ENCODE data around the gene SOAT2.

Gene SOAT2

DNA sequence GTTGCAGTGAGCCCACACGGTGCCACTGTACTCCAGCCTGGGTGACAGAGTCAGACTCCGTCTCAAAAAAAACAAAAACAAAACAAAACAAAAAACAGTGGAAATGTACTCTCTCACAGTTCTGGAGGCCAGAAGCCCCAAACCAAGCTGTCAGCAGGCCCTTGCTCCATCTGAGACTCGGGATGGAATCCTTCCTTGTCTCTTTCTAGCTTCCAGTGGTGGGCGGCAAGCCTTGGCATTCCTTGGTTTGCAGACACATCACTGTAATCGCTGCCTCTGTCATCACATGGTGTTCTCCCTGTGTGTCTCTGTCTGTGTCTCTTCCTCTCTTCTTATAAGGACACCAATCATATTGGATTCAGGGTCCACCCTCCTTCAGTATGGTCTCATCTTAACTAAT, 47.0 kb upstream of the SOAT2 start:
- H2BK15ac ChIP-seq (ENCODE audit: low read depth, poor library complexity, severe bottlenecking), result no peak overlapping the region
- no peak overlapping the region for H3K4ac ChIP-seq (ENCODE audit: low read depth in 1 of 2, low read length in 2 of 2)
- no peak overlapping the region for H4K8ac ChIP-seq (ENCODE audit: low read length)
- H2AFZ ChIP-seq (ENCODE audit: low read depth, low read length), result no peak overlapping the region
- H2BK120ac ChIP-seq (ENCODE audit: low read depth, low read length), result no peak overlapping the region
- H3K9me3 ChIP-seq (ENCODE audit: control insufficient read depth, low read length), result no peaks in the 10 kb centered on the region
- peaks cover 44% of the 10 kb centered on the region for H3K4me1 ChIP-seq (ENCODE audit: control insufficient read depth, insufficient read depth, low read depth, low read length)
- H3K18ac ChIP-seq (ENCODE audit: low read depth in 1 of 2, low read length in 2 of 2), result no peak overlapping the region
- H3K36me3 ChIP-seq (ENCODE audit: control insufficient read depth in 1 of 2, insufficient read depth in 2 of 2, low read depth in 1 of 2, low read length in 2 of 2), result peaks cover 57 to 78% of the 10 kb centered on the region in 2 experiments
- no peak overlapping the region for H3K4me3 ChIP-seq (ENCODE audit: insufficient read depth in 1 of 2, low read depth in 1 of 2, low read length in 2 of 2)
- no peak overlapping the region for H3K27ac ChIP-seq (ENCODE audit: low read length, poor library complexity, severe bottlenecking)
- H2AK5ac ChIP-seq (ENCODE audit: low read length, severe bottlenecking), result no peak overlapping the region
- H3K79me1 ChIP-seq (replicated peaks; ENCODE audit: low read length, poor library complexity, severe bottlenecking), result peaks cover 10% of the 10 kb centered on the region
- H3K4me2 ChIP-seq (ENCODE audit: low read length, poor library complexity, severe bottlenecking), result no peak overlapping the region
- no peak overlapping the region for H3K23ac ChIP-seq (ENCODE audit: low read length in 2 of 2)
- no peak overlapping the region for H4K91ac ChIP-seq (ENCODE audit: low read length)
- DNase-seq, result no peak
- no peak overlapping the region for H2BK5ac ChIP-seq (ENCODE audit: low read depth, low read length, poor library complexity, severe bottlenecking)
- no peak overlapping the region for H3K14ac ChIP-seq (ENCODE audit: low read length in 2 of 2)
- 92% methylated on average over 5 of the region's 5 CpGs for WGBS
- H3K27me3 ChIP-seq (ENCODE audit: control insufficient read depth in 1 of 2, insufficient read depth in 1 of 2, low read length in 2 of 2), result no peaks in the 10 kb centered on the region
- no peak overlapping the region for H3K9ac ChIP-seq (ENCODE audit: low read length)
- H2BK12ac ChIP-seq (ENCODE audit: low read length in 2 of 2), result no peak overlapping the region

DNA sequence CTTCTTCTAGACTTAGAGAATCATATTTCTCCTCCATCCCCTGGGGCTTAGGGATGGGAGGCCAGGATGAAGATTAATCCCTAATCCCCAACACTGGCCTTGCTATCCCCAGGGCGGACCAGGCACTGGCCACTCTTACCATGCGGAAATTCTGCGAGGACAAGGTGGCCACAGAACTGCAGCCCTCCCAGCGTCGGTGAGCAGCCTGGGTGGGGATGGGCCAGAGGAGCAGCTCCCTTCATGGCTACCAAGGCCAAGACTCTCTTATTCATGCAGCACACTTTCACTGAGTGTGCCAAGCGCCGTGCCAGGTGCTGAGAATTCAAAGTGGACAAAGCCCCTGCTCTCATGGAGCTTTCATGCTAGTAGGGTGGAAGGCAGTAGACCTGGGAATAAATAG, 46.4 kb upstream of the SOAT2 start:
- Histone ChIP-seq H3K4ac (ENCODE audit: low read depth in 1 of 2, low read length in 2 of 2) (no peak overlapping the region), H3K18ac (ENCODE audit: low read depth in 1 of 2, low read length in 2 of 2) (peak overlapping the region in 1 of 2 experiments; percentile 54), H4K8ac (ENCODE audit: low read length) (no peak overlapping the region), H3K4me2 (ENCODE audit: low read length, poor library complexity, severe bottlenecking) (no peak overlapping the region), H3K27me3 (ENCODE audit: control insufficient read depth in 1 of 2, insufficient read depth in 1 of 2, low read length in 2 of 2) (no peaks in the 10 kb centered on the region), H3K14ac (ENCODE audit: low read length in 2 of 2) (no peak overlapping the region), H4K91ac (ENCODE audit: low read length) (no peak overlapping the region), H3K9me3 (ENCODE audit: control insufficient read depth, low read length) (no peaks in the 10 kb centered on the region), H3K27ac (ENCODE audit: low read length, poor library complexity, severe bottlenecking) (no peak overlapping the region), H2BK12ac (ENCODE audit: low read length in 2 of 2) (peak overlapping the region in 1 of 2 experiments; percentile 30), H3K36me3 (ENCODE audit: control insufficient read depth in 1 of 2, insufficient read depth in 2 of 2, low read depth in 1 of 2, low read length in 2 of 2) (peaks cover 60 to 79% of the 10 kb centered on the region in 2 experiments), H3K4me3 (ENCODE audit: insufficient read depth in 1 of 2, low read depth in 1 of 2, low read length in 2 of 2) (no peak overlapping the region), H2BK5ac (ENCODE audit: low read depth, low read length, poor library complexity, severe bottlenecking) (no peak overlapping the region), H3K9ac (ENCODE audit: low read length) (no peak overlapping the region), H2AFZ (ENCODE audit: low read depth, low read length) (no peak overlapping the region), H3K4me1 (ENCODE audit: control insufficient read depth, insufficient read depth, low read depth, low read length) (peaks cover 44% of the 10 kb centered on the region), H3K79me1 (replicated peaks; ENCODE audit: low read length, poor library complexity, severe bottlenecking) (peaks cover 8% of the 10 kb centered on the region), H3K23ac (ENCODE audit: low read length in 2 of 2) (no peak overlapping the region), H2BK15ac (ENCODE audit: low read depth, poor library complexity, severe bottlenecking) (no peak overlapping the region), H2BK120ac (ENCODE audit: low read depth, low read length) (no peak overlapping the region), H2AK5ac (ENCODE audit: low read length, severe bottlenecking) (no peak overlapping the region)
- WGBS, result 98% methylated on average over 7 of the region's 7 CpGs
- DNase-seq, result no peak

DNA sequence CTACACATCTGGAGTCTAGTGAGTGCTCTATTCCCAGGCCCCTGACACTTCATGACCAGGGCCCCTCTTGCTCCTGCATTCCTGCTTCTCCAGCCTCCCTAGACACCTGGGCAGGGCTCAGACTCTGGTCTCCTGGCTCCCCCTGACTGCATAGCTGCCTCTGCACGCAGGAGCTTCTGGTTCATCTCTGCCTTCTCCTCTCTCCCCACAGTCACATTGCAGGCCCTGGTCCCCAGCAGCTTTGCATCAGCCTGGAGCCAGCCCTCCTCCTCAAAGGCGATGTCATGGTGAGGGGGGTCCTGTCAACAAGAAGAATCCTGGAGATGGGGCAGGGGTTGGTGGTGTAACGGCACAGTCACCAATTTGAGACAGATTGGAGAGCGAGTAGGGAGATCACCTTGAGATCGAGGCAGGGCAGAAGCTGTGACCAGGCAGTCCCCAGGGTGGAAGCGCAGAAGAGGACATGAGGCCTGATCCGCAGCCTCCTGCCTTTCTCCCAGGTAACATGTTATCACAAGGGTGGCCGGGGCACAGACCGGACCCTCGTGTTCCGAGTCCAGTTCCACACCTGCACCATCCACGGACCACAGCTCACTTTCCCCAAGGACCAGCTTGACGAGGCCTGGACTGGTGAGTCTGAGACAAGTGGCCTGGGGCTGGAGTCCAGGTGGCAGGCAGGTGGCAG, 45.3 kb upstream of the SOAT2 start:
- Histone ChIP-seq H2BK15ac (ENCODE audit: low read depth, poor library complexity, severe bottlenecking) (no peak overlapping the region), H3K9me3 (ENCODE audit: control insufficient read depth, low read length) (no peaks in the 10 kb centered on the region), H2AFZ (ENCODE audit: low read depth, low read length) (no peak overlapping the region), H3K23ac (ENCODE audit: low read length in 2 of 2) (no peak overlapping the region), H3K9ac (ENCODE audit: low read length) (no peak overlapping the region), H2BK5ac (ENCODE audit: low read depth, low read length, poor library complexity, severe bottlenecking) (no peak overlapping the region), H2BK120ac (ENCODE audit: low read depth, low read length) (no peak overlapping the region), H4K91ac (ENCODE audit: low read length) (no peak overlapping the region), H3K4ac (ENCODE audit: low read depth in 1 of 2, low read length in 2 of 2) (no peak overlapping the region), H3K14ac (ENCODE audit: low read length in 2 of 2) (no peak overlapping the region), H4K8ac (ENCODE audit: low read length) (peak overlapping the region; percentile 31), H3K4me3 (ENCODE audit: insufficient read depth in 1 of 2, low read depth in 1 of 2, low read length in 2 of 2) (no peak overlapping the region), H3K27ac (ENCODE audit: low read length, poor library complexity, severe bottlenecking) (no peak overlapping the region), H3K4me2 (ENCODE audit: low read length, poor library complexity, severe bottlenecking) (no peak overlapping the region), H3K79me1 (replicated peaks; ENCODE audit: low read length, poor library complexity, severe bottlenecking) (peaks cover 5% of the 10 kb centered on the region), H3K36me3 (ENCODE audit: control insufficient read depth in 1 of 2, insufficient read depth in 2 of 2, low read depth in 1 of 2, low read length in 2 of 2) (peaks cover 65 to 84% of the 10 kb centered on the region in 2 experiments), H2BK12ac (ENCODE audit: low read length in 2 of 2) (no peak overlapping the region), H2AK5ac (ENCODE audit: low read length, severe bottlenecking) (no peak overlapping the region), H3K27me3 (ENCODE audit: control insufficient read depth in 1 of 2, insufficient read depth in 1 of 2, low read length in 2 of 2) (no peaks in the 10 kb centered on the region), H3K18ac (ENCODE audit: low read depth in 1 of 2, low read length in 2 of 2) (no peak overlapping the region), H3K4me1 (ENCODE audit: control insufficient read depth, insufficient read depth, low read depth, low read length) (peaks cover 34% of the 10 kb centered on the region)
- 96% methylated on average over 8 of the region's 13 CpGs for WGBS
- no peak for DNase-seq

DNA sequence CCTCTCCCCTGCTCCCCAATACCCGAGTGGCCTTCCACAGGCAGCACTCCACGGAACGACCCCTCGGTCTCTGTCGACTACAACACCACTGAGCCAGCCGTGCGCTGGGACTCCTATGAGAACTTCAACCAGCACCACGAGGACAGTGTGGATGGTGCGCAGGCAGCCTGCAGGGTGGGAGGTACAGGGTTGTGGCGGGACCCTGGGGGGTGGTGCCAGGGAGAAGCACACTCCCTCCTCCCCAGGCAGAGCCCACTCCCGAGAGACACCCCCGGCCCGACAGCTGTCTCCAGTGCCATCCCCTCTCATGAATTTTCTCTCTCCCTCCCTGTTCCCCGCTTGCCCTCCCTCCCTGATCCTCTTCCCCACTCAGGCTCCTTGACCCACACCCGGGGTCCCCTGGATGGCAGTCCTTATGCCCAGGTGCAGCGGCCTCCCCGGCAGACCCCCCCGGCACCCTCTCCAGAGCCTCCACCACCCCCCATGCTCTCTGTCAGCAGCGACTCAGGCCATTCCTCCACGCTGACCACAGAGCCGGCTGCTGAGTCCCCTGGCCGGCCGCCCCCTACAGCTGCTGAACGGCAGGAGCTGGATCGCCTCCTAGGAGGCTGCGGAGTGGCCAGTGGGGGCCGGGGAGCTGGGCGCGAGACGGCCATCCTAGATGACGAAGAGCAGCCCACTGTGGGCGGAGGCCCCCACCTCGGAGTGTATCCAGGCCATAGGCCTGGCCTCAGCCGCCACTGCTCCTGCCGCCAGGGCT, 44.4 kb upstream of the SOAT2 start:
- H3K9ac ChIP-seq (ENCODE audit: low read length), result no peak overlapping the region
- no peak overlapping the region for H2AK5ac ChIP-seq (ENCODE audit: low read length, severe bottlenecking)
- H2BK12ac ChIP-seq (ENCODE audit: low read length in 2 of 2), result no peak overlapping the region
- H3K36me3 ChIP-seq (ENCODE audit: control insufficient read depth in 1 of 2, insufficient read depth in 2 of 2, low read depth in 1 of 2, low read length in 2 of 2), result peaks cover 71 to 84% of the 10 kb centered on the region in 2 experiments
- no peak overlapping the region for H3K4ac ChIP-seq (ENCODE audit: low read depth in 1 of 2, low read length in 2 of 2)
- H3K79me1 ChIP-seq (replicated peaks; ENCODE audit: low read length, poor library complexity, severe bottlenecking), result no peaks in the 10 kb centered on the region
- no peak overlapping the region for H3K4me3 ChIP-seq (ENCODE audit: insufficient read depth in 1 of 2, low read depth in 1 of 2, low read length in 2 of 2)
- no peaks in the 10 kb centered on the region for H3K27me3 ChIP-seq (ENCODE audit: control insufficient read depth in 1 of 2, insufficient read depth in 1 of 2, low read length in 2 of 2)
- no peak overlapping the region for H2BK15ac ChIP-seq (ENCODE audit: low read depth, poor library complexity, severe bottlenecking)
- H4K8ac ChIP-seq (ENCODE audit: low read length), result no peak overlapping the region
- DNase-seq, result no peak
- H3K18ac ChIP-seq (ENCODE audit: low read depth in 1 of 2, low read length in 2 of 2), result no peak overlapping the region
- no peak overlapping the region for H2BK5ac ChIP-seq (ENCODE audit: low read depth, low read length, poor library complexity, severe bottlenecking)
- 90% methylated on average over 35 of the region's 35 CpGs for WGBS
- no peak overlapping the region for H3K23ac ChIP-seq (ENCODE audit: low read length in 2 of 2)
- no peak overlapping the region for H3K27ac ChIP-seq (ENCODE audit: low read length, poor library complexity, severe bottlenecking)
- no peaks in the 10 kb centered on the region for H3K9me3 ChIP-seq (ENCODE audit: control insufficient read depth, low read length)
- peaks cover 27% of the 10 kb centered on the region for H3K4me1 ChIP-seq (ENCODE audit: control insufficient read depth, insufficient read depth, low read depth, low read length)
- H4K91ac ChIP-seq (ENCODE audit: low read length), result no peak overlapping the region
- no peak overlapping the region for H2BK120ac ChIP-seq (ENCODE audit: low read depth, low read length)
- no peak overlapping the region for H3K4me2 ChIP-seq (ENCODE audit: low read length, poor library complexity, severe bottlenecking)
- peak overlapping the region in 1 of 2 experiments; percentile 29 for H3K14ac ChIP-seq (ENCODE audit: low read length in 2 of 2)
- no peak overlapping the region for H2AFZ ChIP-seq (ENCODE audit: low read depth, low read length)
